ENCODE measurements around the gene KL.

Gene KL

DNA sequence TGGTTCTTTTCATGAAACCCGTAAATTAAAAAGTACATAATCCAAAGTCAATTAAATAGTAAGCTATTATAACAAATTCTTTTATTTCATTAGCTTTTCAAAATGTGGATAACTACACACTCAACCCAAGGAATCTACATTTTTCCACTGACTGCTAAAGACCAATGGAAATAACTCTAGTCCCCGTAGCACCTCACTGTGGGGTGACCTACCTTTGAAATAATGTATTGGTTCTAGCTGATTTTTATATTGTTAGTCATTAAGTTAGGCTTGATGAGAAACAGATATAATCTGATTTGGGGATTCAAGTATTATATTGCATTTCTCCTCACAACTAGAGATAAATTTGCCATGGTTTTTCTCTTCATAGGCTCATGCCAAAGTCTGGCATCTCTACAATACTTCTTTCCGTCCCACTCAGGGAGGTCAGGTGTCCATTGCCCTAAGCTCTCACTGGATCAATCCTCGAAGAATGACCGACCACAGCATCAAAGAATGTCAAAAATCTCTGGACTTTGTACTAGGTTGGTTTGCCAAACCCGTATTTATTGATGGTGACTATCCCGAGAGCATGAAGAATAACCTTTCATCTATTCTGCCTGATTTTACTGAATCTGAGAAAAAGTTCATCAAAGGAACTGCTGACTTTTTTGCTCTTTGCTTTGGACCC lies 37.3 kb downstream of the KL start:
- Mint-ChIP-seq H3K4me1 (peaks cover 41% of the 10 kb centered on the region), H3K36me3 (ENCODE audit: low read depth) (peaks cover 4% of the 10 kb centered on the region), H3K4me3 (no peak overlapping the region), H3K9me3 (peaks cover 3% of the 10 kb centered on the region), H3K27me3 (ENCODE audit: low read depth, poor library complexity) (peaks cover 14% of the 10 kb centered on the region), H3K27ac (no peak overlapping the region)
- TF ChIP-seq, protein P1, sequence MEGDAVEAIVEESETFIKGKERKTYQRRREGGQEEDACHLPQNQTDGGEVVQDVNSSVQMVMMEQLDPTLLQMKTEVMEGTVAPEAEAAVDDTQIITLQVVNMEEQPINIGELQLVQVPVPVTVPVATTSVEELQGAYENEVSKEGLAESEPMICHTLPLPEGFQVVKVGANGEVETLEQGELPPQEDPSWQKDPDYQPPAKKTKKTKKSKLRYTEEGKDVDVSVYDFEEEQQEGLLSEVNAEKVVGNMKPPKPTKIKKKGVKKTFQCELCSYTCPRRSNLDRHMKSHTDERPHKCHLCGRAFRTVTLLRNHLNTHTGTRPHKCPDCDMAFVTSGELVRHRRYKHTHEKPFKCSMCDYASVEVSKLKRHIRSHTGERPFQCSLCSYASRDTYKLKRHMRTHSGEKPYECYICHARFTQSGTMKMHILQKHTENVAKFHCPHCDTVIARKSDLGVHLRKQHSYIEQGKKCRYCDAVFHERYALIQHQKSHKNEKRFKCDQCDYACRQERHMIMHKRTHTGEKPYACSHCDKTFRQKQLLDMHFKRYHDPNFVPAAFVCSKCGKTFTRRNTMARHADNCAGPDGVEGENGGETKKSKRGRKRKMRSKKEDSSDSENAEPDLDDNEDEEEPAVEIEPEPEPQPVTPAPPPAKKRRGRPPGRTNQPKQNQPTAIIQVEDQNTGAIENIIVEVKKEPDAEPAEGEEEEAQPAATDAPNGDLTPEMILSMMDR (IDR thresholded peaks at IDR 0.05): no peak
- no peak for DNase-seq

DNA sequence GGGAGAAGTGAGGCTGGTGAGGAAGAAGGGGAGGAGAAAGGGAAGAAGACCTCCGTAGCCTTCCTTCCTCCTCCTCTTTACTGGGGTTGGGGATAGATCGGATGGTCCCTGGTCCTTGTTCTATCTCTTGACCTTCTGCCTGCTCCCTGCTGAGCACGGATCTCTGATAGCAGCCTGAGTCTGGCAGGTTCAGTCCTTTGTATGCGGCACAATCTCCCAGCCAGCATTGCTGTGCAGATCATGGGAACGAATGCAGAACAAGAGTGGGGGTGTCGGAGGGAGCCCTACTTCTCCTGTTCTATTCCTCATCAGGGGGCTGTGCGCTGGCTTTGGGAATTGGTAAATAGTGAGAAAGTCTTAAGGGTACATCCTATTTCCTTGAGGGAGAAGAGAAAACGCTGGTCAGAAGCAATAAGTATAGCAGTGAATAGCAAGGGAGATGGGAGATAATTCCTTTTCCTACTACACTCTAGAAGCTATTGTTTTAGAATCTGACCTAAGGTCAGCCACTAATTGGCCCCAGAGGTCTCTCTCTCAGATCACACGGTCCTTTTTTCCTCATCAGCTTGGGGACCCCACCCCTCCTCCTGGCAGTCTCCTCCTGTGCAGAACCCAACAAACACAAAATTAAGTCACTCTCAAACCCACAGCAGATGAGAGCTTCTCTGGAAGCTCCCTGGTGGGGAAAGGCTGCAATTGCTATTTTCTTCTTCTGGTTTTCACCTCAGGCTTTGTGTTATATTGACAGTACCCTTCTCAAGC lies 41.0 kb downstream of the KL start:
- peaks cover 4% of the 10 kb centered on the region for H3K36me3 Mint-ChIP-seq (ENCODE audit: low read depth)
- H3K27ac Mint-ChIP-seq: no peak overlapping the region
- H3K4me1 Mint-ChIP-seq: peaks cover 36% of the 10 kb centered on the region
- H3K27me3 Mint-ChIP-seq (ENCODE audit: low read depth, poor library complexity): peaks cover 7% of the 10 kb centered on the region
- TF ChIP-seq, protein P1 (IDR thresholded peaks at IDR 0.05): no peak
- H3K4me3 Mint-ChIP-seq: no peak overlapping the region
- no peak for DNase-seq
- peaks cover 3% of the 10 kb centered on the region for H3K9me3 Mint-ChIP-seq

- no peak overlapping the region for H3K4me3 Mint-ChIP-seq
- TF ChIP-seq, protein P1 (IDR thresholded peaks at IDR 0.05): no peak
- H3K27me3 Mint-ChIP-seq (ENCODE audit: low read depth, poor library complexity): peaks cover 7% of the 10 kb centered on the region
- no peak overlapping the region for H3K27ac Mint-ChIP-seq
- peaks cover 4% of the 10 kb centered on the region for H3K36me3 Mint-ChIP-seq (ENCODE audit: low read depth)
- H3K9me3 Mint-ChIP-seq: peaks cover 3% of the 10 kb centered on the region
- no peak for DNase-seq
- H3K4me1 Mint-ChIP-seq: peaks cover 39% of the 10 kb centered on the region
Observed at GRCh38 chr13:33058776-33059327, 42.6 kb downstream of the KL start.

GRCh38 chr13:33060815-33061214 lies 44.6 kb downstream of the KL start:
- Mint-ChIP-seq H3K4me1 (peaks cover 39% of the 10 kb centered on the region), H3K27ac (no peak overlapping the region), H3K27me3 (ENCODE audit: low read depth, poor library complexity) (peaks cover 7% of the 10 kb centered on the region), H3K4me3 (no peak overlapping the region), H3K36me3 (ENCODE audit: low read depth) (peaks cover 3% of the 10 kb centered on the region), H3K9me3 (no peaks in the 10 kb centered on the region)
- TF ChIP-seq, protein P1 (IDR thresholded peaks at IDR 0.05): no peak
- DNase-seq: no peak

- DNase-seq: no peak
- H3K4me3 Mint-ChIP-seq: no peak overlapping the region
- H3K4me1 Mint-ChIP-seq: peaks cover 12% of the 10 kb centered on the region
- no peaks in the 10 kb centered on the region for H3K9me3 Mint-ChIP-seq
- TF ChIP-seq, protein P1 (IDR thresholded peaks at IDR 0.05): no peak
- H3K36me3 Mint-ChIP-seq (ENCODE audit: low read depth): no peaks in the 10 kb centered on the region
- no peak overlapping the region for H3K27ac Mint-ChIP-seq
- peaks cover 8% of the 10 kb centered on the region for H3K27me3 Mint-ChIP-seq (ENCODE audit: low read depth, poor library complexity)
Observed at GRCh38 chr13:33066329-33066728, 50.1 kb downstream of the KL start.
